K562 (cell line): ENCODE measurements around the gene CENPU. TPM values are rescaled to one million over a fixed set of nuclear protein-coding genes. Genes with fewer than 3 reads are reported as not detected.
A peak's percentile ranks its signal among the peaks of the same experiment; 100 is the strongest.

Source experiments
- ARID4B ChIP-seq: sonication (generic); formaldehyde crosslinking; IDR thresholded peaks from 2 replicates; pipeline ENCODE4 v1.8.0; 2022; ENCODE audit warnings: mild to moderate bottlenecking, missing genetic modification reagents
- CCNT2 ChIP-seq: IDR thresholded peaks from 2 replicates; pipeline ENCODE4 v1.6.1; 2011; ENCODE audit warnings: borderline replicate concordance, low read depth, mild to moderate bottlenecking, moderate library complexity, mixed read lengths, low read length; ENCODE audit not compliant: insufficient read length; ENCODE audit errors: extremely low read depth
- CHD1 ChIP-seq: fragments of 200-600 bp; sonication (generic); IDR thresholded peaks from one replicate; pipeline ENCODE4 v1.6.1; 2012; ENCODE audit warnings: mild to moderate bottlenecking, moderate library complexity, low read length, inconsistent platforms
- CREM ChIP-seq: IDR thresholded peaks from 2 replicates; pipeline ENCODE4 v1.6.1; 2014; ENCODE audit warnings: antibody characterized with exemption, low read depth
- DACH1 ChIP-seq: fragments of 450-650 bp; IDR thresholded peaks from 2 replicates; pipeline ENCODE4 v1.6.1; 2018; ENCODE audit not compliant: partially characterized antibody
- E2F6 ChIP-seq, 2 experiments: IDR thresholded peaks; 2 replicates each; pipeline ENCODE4 v1.6.1; 2011; ENCODE audit warnings: borderline replicate concordance in 1 of 2, control low read depth in 1 of 2, low read depth in 1 of 2, low read length in 1 of 2, mild to moderate bottlenecking in 1 of 2, mixed read lengths in 1 of 2, moderate library complexity in 1 of 2; ENCODE audit not compliant: insufficient read depth in 1 of 2, insufficient read length in 1 of 2, poor library complexity in 1 of 2, severe bottlenecking in 1 of 2; ENCODE audit errors: extremely low read depth in 1 of 2
- MAX ChIP-seq: sonication (generic); formaldehyde crosslinking; IDR thresholded peaks from 2 replicates; pipeline ENCODE4 v1.9.0; 2022; ENCODE audit warnings: mild to moderate bottlenecking, missing genetic modification reagents
- MCM7 ChIP-seq, 2 experiments: fragments of 450-650 bp; IDR thresholded peaks; 2 replicates each; pipeline ENCODE4 v1.6.1; 2016 to 2018
- MLLT1 ChIP-seq, 2 experiments: fragments of 450-650 bp; IDR thresholded peaks; 2 replicates each; pipeline ENCODE4 v1.6.1; 2016
- SOX6 ChIP-seq: fragments of 450-650 bp; IDR thresholded peaks from 2 replicates; pipeline ENCODE4 v1.6.1; 2014; ENCODE audit warnings: mild to moderate bottlenecking
- TRIM24 ChIP-seq, 2 experiments: fragments of 450-650 bp; IDR thresholded peaks; 2 replicates each; pipeline ENCODE4 v1.6.1; 2016
- VEZF1 ChIP-seq: fragments of 200-800 bp; sonication (Bioruptor generic); IDR thresholded peaks from 2 replicates; pipeline ENCODE4 v1.6.1; 2017; ENCODE audit warnings: missing genetic modification characterization, missing compliant biosample characterization
- ZNF124 ChIP-seq: sonication (generic); formaldehyde crosslinking; IDR thresholded peaks from 2 replicates; pipeline ENCODE4 v1.8.1; 2022; ENCODE audit warnings: missing genetic modification reagents
- ZNF639 ChIP-seq, 2 experiments: fragments of 200-800 bp in 1 of 2; sonication (Bioruptor generic) in 1 of 2; sonication (generic) in 1 of 2; formaldehyde crosslinking in 1 of 2; IDR thresholded peaks in 1 of 2; conservative IDR thresholded peaks in 1 of 2; 2 replicates each; pipeline versions ENCODE4 v1.5.0 to v1.6.1; 2016 to 2020; ENCODE audit warnings: missing compliant biosample characterization in 1 of 2, missing genetic modification characterization in 1 of 2, missing genetic modification reagents in 1 of 2
- polyA plus RNA-seq, 8 experiments: library from polyadenylated mRNA; depleted of rRNA in 4 of 8; stranded (reverse) in 5 of 8; unstranded in 3 of 8; fragments of >200 nt; fragmentation: Nextera tagmentation in 2 of 8; fragmentation: Illumina TruSeq in 1 of 8; extraction: Ambion mirVana in 2 of 8; extraction: Trizol in 1 of 8; gene quantifications; 2 replicates each; pipeline versions ENCODE4 v1.2.1 to v1.2.3, GENCODE V29; 2011 to 2014; ENCODE audit warnings: inconsistent platforms in 1 of 8, missing spikeins in 1 of 8
- total RNA-seq, 7 experiments: library from RNA; depleted of rRNA in 6 of 7; stranded (reverse); fragments of >200 nt in 6 of 7; fragmentation: Illumina TruSeq in 2 of 7; extraction: Trizol in 2 of 7; gene quantifications; 2 replicates each; pipeline versions ENCODE4 v1.2.1 to v1.2.3, GENCODE V29; 2011 to 2021; ENCODE audit warnings: low replicate concordance in 1 of 7

The CENPU gene
- total and polyA plus RNA-seq, 9 of the 15 experiments (the other 6 are each of a cell fraction or from before 2014, with no cell fraction given) = 39.4 to 98.7 (median 84.3) TPM

GRCh38 chr4:184648313-184649025 lies 85.4 kb downstream of the CENPU start (continued):
- peak; percentile 66; the same call in 1 of the 2 replicates for TF ChIP-seq ARID4B (CRISPR knock-in tag)
- TF ChIP-seq MCM7 (IDR thresholded peaks at IDR 0.05) = no peak
- 0 out of 4 replicates have a peak, but pooled peaks of 1 of the 2 experiments have one; percentile 48 for TF ChIP-seq MLLT1 (IDR thresholded peaks at IDR 0.05)
- peak; percentile 4; the same call in 1 of the 2 replicates for TF ChIP-seq CREM
- peak in 1 of 2 experiments; percentile 52 for TF ChIP-seq E2F6 (IDR thresholded peaks at IDR 0.05; ENCODE audit: borderline replicate concordance in 1 of 2, extremely low read depth in 1 of 2, insufficient read depth in 1 of 2, insufficient read length in 1 of 2, low read depth in 1 of 2, low read length in 1 of 2, poor library complexity in 1 of 2, severe bottlenecking in 1 of 2)
- TF ChIP-seq ZNF639 (CRISPR knock-in tag; conservative IDR thresholded peaks at IDR 0.05 in 1 of 2, IDR thresholded peaks at IDR 0.05 in 1 of 2) = peak in 1 of 2 experiments; percentile 65; a peak in 2 of 4 replicates
- TF ChIP-seq MAX = peak; percentile 36
- TF ChIP-seq ZNF124 (CRISPR knock-in tag) = no peak
- TF ChIP-seq DACH1 = peak; percentile 61
- TF ChIP-seq VEZF1 (CRISPR knock-in tag) = 0 out of 2 replicates have a peak, but pooled peaks have one; percentile 17
- no peak for TF ChIP-seq SOX6
- no peak for TF ChIP-seq TRIM24 (IDR thresholded peaks at IDR 0.05)
- TF ChIP-seq CHD1 = peak; percentile 74
- TF ChIP-seq CCNT2 = peak; percentile 11
